Activated naive CD8-positive, alpha-beta T cell treated with anti-CD3 and anti-CD28 coated beads, Interleukin-2, amount 50 U/mL, for 24 hours (primary cell): Measurements from ENCODE around the gene CBY1.

Experiments
- ATAC-seq: fragments of 150-1000 bp; cut with Tn5 transposase; one replicate; pipeline ENCODE4 v1.10.0; 2021
- DNase-seq: peaks from one replicate; pipeline ENCODE4 v3.0.0; 2021
- H3K27ac Mint-ChIP-seq: one replicate; pipeline ENCODE4 v1.8.0; 2021; ENCODE audit warnings: mild to moderate bottlenecking, mixed read lengths
- H3K27me3 Mint-ChIP-seq: one replicate; pipeline ENCODE4 v1.8.0; 2021; ENCODE audit warnings: mixed read lengths
- H3K36me3 Mint-ChIP-seq: one replicate; pipeline ENCODE4 v1.8.0; 2021; ENCODE audit warnings: low read depth, mixed read lengths
- H3K4me1 Mint-ChIP-seq: one replicate; pipeline ENCODE4 v1.8.0; 2021; ENCODE audit warnings: mixed read lengths
- H3K4me3 Mint-ChIP-seq: one replicate; pipeline ENCODE4 v1.8.0; 2021; ENCODE audit warnings: mild to moderate bottlenecking, moderate library complexity, mixed read lengths
- H3K9me3 Mint-ChIP-seq: one replicate; pipeline ENCODE4 v1.8.0; 2021; ENCODE audit warnings: mixed read lengths

CBY1 gene

GRCh38 chr22:38704654-38705234, 48.3 kb downstream of the CBY1 start:
- ATAC-seq (no peak), DNase-seq (no peak)
- Mint-ChIP-seq H3K27me3 (no peaks in the 10 kb centered on the region), H3K4me3 (peak overlapping the region; percentile 86), H3K9me3 (no peaks in the 10 kb centered on the region), H3K36me3 (peaks cover 30% of the 10 kb centered on the region), H3K4me1 (peaks cover 56% of the 10 kb centered on the region), H3K27ac (peak overlapping the region; percentile 97)

DNA sequence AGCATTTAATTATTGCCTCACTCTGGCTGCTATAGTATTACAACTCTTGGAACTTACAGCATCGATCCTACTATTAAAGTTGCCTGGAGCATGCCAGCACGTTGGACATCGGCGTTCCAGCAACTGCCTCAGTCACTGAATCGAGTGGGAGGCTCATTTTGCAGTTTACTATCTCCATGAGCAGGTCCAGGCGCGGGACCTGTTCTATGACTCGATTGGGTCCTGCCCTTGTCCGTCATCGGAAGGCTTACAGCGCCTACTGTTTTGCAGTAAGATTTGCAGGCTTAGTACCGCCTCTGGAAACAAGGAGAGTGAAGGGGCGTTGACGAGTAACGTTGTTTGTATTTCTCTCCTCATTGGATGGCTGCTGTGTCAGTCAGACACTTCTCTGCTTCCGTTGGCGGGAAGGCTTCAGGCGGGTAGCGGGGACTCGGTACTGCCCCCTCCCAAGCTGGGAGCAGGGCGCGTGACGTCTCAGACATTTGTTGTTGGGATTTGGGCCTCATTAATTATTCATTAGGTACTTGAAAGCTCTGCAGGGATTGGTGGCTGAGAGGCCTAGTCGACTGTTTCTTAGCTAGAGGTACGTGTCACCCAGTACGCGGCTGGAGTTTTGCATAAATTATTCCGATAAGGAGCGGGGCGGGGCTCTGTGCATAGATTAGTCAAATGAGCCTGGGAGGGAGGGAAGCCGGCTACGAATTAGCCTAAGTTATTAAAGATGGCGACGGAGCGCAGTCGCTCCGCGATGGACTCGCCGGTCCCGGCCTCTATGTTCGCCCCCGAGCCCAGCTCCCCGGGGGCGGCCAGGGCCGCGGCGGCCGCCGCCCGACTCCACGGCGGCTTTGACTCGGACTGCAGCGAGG, 49.0 kb downstream of the CBY1 start, which contains the start of gene GTPBP1:
TSS of gene GTPBP1 (plus strand) at position 710 of the 866 bp plus-strand sequence. CDS start at position 722, 12 bp downstream.
- DNase-seq: peak; percentile 94
- Mint-ChIP-seq H3K36me3 (peaks cover 33% of the 10 kb centered on the region), H3K4me1 (peaks cover 59% of the 10 kb centered on the region), H3K27ac (peak within 1 kb of the TSS; percentile 97), H3K27me3 (no peaks in the 10 kb centered on the region), H3K4me3 (peak within 1 kb of the TSS; percentile 94), H3K9me3 (no peaks in the 10 kb centered on the region)
- ATAC-seq: peak; percentile 88

GRCh38 chr22:38706101-38706900, 49.9 kb downstream of the CBY1 start:
- peaks cover 40% of the 10 kb centered on the region for H3K36me3 Mint-ChIP-seq
- no peak for ATAC-seq
- H3K9me3 Mint-ChIP-seq: no peaks in the 10 kb centered on the region
- peak overlapping the region; percentile 94 for H3K4me3 Mint-ChIP-seq
- H3K27me3 Mint-ChIP-seq: no peaks in the 10 kb centered on the region
- peak; percentile 50 for DNase-seq
- peaks cover 66% of the 10 kb centered on the region for H3K4me1 Mint-ChIP-seq
- H3K27ac Mint-ChIP-seq: peak overlapping the region; percentile 89

- peaks cover 61% of the 10 kb centered on the region for H3K4me1 Mint-ChIP-seq
- peak overlapping the region; percentile 94 for H3K4me3 Mint-ChIP-seq
- ATAC-seq: no peak
- H3K27ac Mint-ChIP-seq: peak overlapping the region; percentile 89
- DNase-seq: no peak
- H3K9me3 Mint-ChIP-seq: no peaks in the 10 kb centered on the region
- H3K36me3 Mint-ChIP-seq: peaks cover 41% of the 10 kb centered on the region
- no peaks in the 10 kb centered on the region for H3K27me3 Mint-ChIP-seq
Measured at GRCh38 chr22:38706901-38707195, 50.4 kb downstream of the CBY1 start.

DNA sequence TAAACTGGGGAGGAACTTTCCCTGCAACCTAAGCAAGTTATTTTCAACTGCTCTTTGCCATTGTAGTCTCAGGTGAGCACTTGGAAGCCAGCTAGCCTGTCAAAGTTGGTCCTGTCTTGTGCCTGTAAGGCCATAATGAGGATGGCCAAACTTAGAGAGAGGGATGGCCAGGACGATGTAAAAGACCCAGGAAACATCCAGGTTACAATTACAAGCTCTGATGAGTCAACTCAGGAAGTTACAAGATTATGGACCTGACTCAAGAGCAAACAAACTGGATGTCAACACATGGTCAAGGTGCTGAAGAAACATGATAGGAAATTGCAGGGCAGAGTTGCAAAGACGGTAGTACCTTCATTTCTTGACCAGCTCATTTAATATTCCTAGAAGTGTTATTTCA, 50.9 kb downstream of the CBY1 start:
- H3K27me3 Mint-ChIP-seq: no peaks in the 10 kb centered on the region
- no peaks in the 10 kb centered on the region for H3K9me3 Mint-ChIP-seq
- no peak for ATAC-seq
- H3K36me3 Mint-ChIP-seq: peaks cover 44% of the 10 kb centered on the region
- peaks cover 62% of the 10 kb centered on the region for H3K4me1 Mint-ChIP-seq
- H3K27ac Mint-ChIP-seq: peak overlapping the region; percentile 89
- H3K4me3 Mint-ChIP-seq: peak overlapping the region; percentile 94
- DNase-seq: no peak

DNA sequence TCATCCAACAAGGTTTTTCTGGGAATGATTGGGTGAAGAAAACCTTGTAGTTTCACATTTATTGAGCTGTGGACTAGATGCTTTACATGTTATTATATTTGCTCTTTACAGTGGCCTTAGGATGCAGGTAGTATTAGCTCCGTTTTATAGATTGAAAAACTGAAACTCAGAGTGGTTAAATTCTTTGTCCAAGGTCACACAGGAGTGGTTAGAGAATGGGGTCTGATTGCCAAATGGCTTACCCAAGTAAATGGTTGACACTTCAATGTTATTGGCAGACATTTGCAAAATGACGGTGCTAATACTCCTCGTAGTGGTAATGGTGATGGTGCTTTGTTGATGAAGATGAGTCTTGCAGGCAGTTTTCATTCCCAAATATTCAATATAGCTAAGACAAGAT, 51.5 kb downstream of the CBY1 start:
- H3K27me3 Mint-ChIP-seq: no peaks in the 10 kb centered on the region
- ATAC-seq (no peak), DNase-seq (no peak)
- no peaks in the 10 kb centered on the region for H3K9me3 Mint-ChIP-seq
- H3K4me3 Mint-ChIP-seq: peak overlapping the region; percentile 94
- peaks cover 46% of the 10 kb centered on the region for H3K36me3 Mint-ChIP-seq
- H3K4me1 Mint-ChIP-seq: peaks cover 66% of the 10 kb centered on the region
- no peak overlapping the region for H3K27ac Mint-ChIP-seq

DNA sequence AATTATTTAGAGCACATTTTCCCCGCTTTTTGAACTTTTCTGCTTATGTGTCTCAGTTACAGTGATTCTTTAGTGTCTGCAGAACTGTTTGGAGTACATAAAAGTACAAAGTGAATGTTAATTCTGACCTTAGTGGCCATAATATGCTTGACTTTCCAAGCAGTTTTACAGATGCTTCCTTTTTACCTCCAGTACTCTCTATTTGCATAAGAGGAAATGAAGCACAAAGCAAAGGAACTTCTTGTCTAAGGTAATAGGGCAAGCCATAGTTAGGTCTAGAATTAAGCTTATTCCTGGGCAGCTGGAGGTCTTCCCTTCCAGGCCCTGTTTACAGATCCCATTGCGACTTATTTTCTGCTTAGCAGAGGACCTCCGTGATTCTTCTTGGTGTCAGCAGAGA, 52.9 kb downstream of the CBY1 start:
- H3K27me3 Mint-ChIP-seq: no peaks in the 10 kb centered on the region
- no peak overlapping the region for H3K4me3 Mint-ChIP-seq
- H3K9me3 Mint-ChIP-seq: no peaks in the 10 kb centered on the region
- no peak for DNase-seq
- ATAC-seq: no peak
- H3K4me1 Mint-ChIP-seq: peaks cover 72% of the 10 kb centered on the region
- H3K36me3 Mint-ChIP-seq: peaks cover 48% of the 10 kb centered on the region
- peak overlapping the region; percentile 8 for H3K27ac Mint-ChIP-seq

DNA sequence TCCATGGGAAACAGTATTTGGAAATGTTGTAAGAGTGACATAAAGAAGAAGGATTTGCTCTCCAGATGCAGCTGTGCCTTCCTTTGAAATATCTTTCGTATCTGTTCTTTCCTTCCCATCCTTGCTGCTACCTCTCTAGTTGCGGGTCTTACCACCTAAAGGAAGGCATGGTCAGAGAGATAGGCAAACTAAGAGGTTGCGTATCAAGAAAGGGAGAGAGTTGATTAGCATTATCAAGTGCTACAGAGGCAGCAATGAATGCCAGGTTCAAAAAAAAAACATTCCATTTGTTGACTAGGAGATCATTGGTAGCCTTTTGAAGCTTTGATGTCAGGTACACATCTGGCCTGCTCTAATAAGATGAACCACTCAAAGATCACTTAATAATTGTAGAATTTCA, 53.9 kb downstream of the CBY1 start:
- H3K27me3 Mint-ChIP-seq: no peaks in the 10 kb centered on the region
- no peaks in the 10 kb centered on the region for H3K9me3 Mint-ChIP-seq
- H3K4me3 Mint-ChIP-seq: no peak overlapping the region
- H3K4me1 Mint-ChIP-seq: peaks cover 65% of the 10 kb centered on the region
- DNase-seq (no peak), ATAC-seq (no peak)
- H3K27ac Mint-ChIP-seq: no peak overlapping the region
- peaks cover 51% of the 10 kb centered on the region for H3K36me3 Mint-ChIP-seq

DNA sequence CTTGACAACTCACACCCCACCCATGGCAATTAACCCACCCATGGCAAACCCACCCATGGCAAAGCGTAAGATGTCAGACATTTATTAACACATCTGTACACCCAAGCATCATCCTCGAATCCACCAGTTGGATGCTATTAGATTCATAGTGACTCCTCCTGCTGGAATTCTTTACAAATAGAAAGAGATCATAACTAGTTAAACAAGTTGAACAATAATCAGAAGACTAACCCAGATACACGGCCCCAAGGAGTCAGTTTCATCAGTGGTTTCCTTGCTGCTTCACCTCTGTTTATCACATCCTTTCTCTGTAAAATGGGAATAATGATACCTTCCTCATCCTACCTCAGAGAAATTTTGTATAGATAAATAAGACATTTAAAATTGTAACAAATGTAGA, 54.4 kb downstream of the CBY1 start:
- no peak overlapping the region for H3K4me3 Mint-ChIP-seq
- DNase-seq (no peak), ATAC-seq (no peak)
- H3K27ac Mint-ChIP-seq: peak overlapping the region; percentile 10
- no peaks in the 10 kb centered on the region for H3K27me3 Mint-ChIP-seq
- H3K4me1 Mint-ChIP-seq: peaks cover 64% of the 10 kb centered on the region
- peaks cover 51% of the 10 kb centered on the region for H3K36me3 Mint-ChIP-seq
- no peaks in the 10 kb centered on the region for H3K9me3 Mint-ChIP-seq

DNA sequence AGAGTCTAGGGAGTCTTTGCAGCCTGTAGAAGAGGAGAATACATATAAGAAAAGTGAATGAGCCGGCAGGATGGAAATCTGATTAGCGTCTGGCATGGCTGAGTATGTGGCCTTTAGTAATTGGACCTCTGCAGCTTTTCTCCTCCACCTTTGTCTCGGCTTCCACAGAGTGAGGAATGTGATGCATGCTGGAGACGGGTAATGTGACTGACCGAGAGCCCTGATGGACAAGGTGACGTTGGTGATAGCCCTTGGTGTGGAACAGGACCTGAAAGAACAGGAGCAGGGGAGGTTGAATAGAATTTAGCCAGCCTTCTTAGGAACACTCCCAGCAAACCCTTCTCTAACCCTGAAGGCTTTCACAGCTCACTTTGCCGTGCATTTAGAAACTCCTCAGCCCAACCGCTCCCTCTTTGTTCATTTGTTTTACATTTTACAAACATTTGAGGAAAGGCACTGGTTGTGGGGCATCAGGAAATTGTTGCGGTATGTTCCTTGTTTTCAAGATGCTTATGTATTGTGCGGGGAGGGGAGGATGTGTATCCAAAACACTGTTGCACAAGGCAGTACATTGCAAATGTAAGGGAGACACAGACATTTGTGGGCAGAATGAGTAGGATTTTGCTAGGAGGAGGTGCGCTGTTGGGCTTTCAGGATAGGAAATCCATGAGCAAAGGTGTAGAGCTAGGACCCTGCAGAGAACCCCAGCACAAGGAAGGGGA, 56.2 kb downstream of the CBY1 start:
- H3K27ac Mint-ChIP-seq: peak overlapping the region; percentile 25
- ATAC-seq: no peak
- peaks cover 54% of the 10 kb centered on the region for H3K4me1 Mint-ChIP-seq
- H3K36me3 Mint-ChIP-seq: peaks cover 51% of the 10 kb centered on the region
- DNase-seq: no peak
- H3K9me3 Mint-ChIP-seq: no peaks in the 10 kb centered on the region
- no peaks in the 10 kb centered on the region for H3K27me3 Mint-ChIP-seq
- no peak overlapping the region for H3K4me3 Mint-ChIP-seq

DNA sequence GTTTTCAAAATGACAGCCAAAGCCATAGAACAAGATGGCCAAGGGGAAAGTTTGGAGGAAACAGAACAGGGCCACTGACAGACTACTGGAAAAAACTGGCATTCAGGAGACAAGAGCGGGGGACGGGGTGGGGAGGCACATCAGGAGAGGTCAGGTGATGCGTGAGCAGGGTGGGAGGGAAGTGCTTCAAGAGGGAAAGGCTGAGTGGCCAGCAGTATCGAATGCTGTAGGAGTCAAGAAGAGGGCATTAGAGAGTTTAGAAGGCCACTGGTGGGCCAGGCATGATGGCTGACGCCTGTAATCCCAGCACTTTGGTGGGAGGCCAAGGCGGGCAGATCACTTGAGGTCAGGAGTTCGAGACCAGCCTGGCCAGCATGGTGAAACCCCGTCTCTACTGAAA, 57.5 kb downstream of the CBY1 start:
- DNase-seq (no peak), ATAC-seq (peak; percentile 34)
- H3K4me3 Mint-ChIP-seq: no peak overlapping the region
- H3K4me1 Mint-ChIP-seq: peaks cover 50% of the 10 kb centered on the region
- H3K36me3 Mint-ChIP-seq: peaks cover 48% of the 10 kb centered on the region
- H3K27me3 Mint-ChIP-seq: no peaks in the 10 kb centered on the region
- H3K9me3 Mint-ChIP-seq: no peaks in the 10 kb centered on the region
- H3K27ac Mint-ChIP-seq: peak overlapping the region; percentile 67

GRCh38 chr22:38715176-38715764, 58.8 kb downstream of the CBY1 start:
- H3K27ac Mint-ChIP-seq: peak overlapping the region; percentile 52
- peak; percentile 14 for ATAC-seq
- peaks cover 38% of the 10 kb centered on the region for H3K36me3 Mint-ChIP-seq
- no peak for DNase-seq
- no peaks in the 10 kb centered on the region for H3K9me3 Mint-ChIP-seq
- H3K27me3 Mint-ChIP-seq: no peaks in the 10 kb centered on the region
- H3K4me1 Mint-ChIP-seq: peaks cover 40% of the 10 kb centered on the region
- H3K4me3 Mint-ChIP-seq: no peak overlapping the region

DNA sequence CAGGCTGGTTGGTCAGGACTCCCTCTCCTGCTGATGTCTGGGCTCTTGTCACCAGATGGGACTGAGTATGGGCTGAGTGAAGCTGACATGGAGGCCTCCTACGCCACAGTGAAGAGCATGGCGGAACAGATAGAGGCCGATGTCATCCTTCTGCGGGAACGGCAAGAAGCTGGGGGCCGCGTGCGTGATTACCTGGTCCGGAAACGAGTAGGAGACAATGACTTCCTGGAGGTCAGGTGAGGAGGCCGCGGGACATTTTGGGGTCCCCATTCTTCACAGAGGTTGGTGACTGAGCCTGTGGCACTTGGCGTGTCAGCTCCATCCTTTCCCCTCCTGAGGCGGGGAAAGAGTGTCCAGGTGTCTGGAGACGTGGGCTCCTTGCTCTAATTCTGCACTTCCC, 59.4 kb downstream of the CBY1 start:
- H3K4me1 Mint-ChIP-seq: peaks cover 34% of the 10 kb centered on the region
- H3K4me3 Mint-ChIP-seq: no peak overlapping the region
- peaks cover 33% of the 10 kb centered on the region for H3K36me3 Mint-ChIP-seq
- H3K27ac Mint-ChIP-seq: no peak overlapping the region
- no peaks in the 10 kb centered on the region for H3K9me3 Mint-ChIP-seq
- ATAC-seq: no peak
- no peak for DNase-seq
- no peaks in the 10 kb centered on the region for H3K27me3 Mint-ChIP-seq

DNA sequence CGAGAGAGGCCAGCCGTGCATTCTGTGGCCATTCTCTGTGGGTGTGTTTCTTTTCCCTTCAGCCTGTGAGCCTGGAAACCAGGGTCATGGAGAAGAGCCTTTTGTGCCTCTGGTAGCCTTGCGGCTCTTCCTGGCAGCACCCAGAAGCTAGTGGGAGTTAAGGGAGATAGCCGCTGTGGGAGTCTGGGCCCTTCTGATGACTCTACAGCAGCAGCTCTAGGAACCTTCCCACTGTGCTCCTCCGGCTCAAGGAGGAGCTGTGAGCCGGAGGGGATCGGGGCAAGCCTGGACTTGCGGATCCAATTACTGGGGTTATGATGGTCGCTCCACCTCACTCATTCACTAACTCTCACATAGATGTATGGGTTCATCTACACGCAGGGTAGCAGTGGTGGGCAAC, 59.8 kb downstream of the CBY1 start:
- H3K27ac Mint-ChIP-seq: no peak overlapping the region
- no peaks in the 10 kb centered on the region for H3K27me3 Mint-ChIP-seq
- no peak for DNase-seq
- H3K9me3 Mint-ChIP-seq: no peaks in the 10 kb centered on the region
- peaks cover 29% of the 10 kb centered on the region for H3K36me3 Mint-ChIP-seq
- no peak for ATAC-seq
- peaks cover 30% of the 10 kb centered on the region for H3K4me1 Mint-ChIP-seq
- no peak overlapping the region for H3K4me3 Mint-ChIP-seq
